Measurements from ENCODE around the gene MORC1.
"Not testable (repeated sequence)": the region's sequence is repeated elsewhere in the genome, so short reads cannot be mapped to it uniquely, and the experiment has no call there.

Gene MORC1, protein sequence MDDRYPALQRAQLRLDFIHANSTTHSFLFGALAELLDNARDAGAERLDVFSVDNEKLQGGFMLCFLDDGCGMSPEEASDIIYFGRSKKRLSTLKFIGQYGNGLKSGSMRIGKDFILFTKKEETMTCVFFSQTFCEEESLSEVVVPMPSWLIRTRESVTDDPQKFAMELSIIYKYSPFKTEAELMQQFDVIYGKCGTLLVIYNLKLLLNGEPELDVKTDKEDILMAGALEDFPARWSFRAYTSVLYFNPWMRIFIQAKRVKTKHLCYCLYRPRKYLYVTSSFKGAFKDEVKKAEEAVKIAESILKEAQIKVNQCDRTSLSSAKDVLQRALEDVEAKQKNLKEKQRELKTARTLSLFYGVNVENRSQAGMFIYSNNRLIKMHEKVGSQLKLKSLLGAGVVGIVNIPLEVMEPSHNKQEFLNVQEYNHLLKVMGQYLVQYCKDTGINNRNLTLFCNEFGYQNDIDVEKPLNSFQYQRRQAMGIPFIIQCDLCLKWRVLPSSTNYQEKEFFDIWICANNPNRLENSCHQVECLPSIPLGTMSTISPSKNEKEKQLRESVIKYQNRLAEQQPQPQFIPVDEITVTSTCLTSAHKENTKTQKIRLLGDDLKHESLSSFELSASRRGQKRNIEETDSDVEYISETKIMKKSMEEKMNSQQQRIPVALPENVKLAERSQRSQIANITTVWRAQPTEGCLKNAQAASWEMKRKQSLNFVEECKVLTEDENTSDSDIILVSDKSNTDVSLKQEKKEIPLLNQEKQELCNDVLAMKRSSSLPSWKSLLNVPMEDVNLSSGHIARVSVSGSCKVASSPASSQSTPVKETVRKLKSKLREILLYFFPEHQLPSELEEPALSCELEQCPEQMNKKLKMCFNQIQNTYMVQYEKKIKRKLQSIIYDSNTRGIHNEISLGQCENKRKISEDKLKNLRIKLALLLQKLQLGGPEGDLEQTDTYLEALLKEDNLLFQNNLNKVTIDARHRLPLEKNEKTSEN
- total RNA-seq, result 0 to 0.09 (median 0) reads per million in 4 experiments

DNA sequence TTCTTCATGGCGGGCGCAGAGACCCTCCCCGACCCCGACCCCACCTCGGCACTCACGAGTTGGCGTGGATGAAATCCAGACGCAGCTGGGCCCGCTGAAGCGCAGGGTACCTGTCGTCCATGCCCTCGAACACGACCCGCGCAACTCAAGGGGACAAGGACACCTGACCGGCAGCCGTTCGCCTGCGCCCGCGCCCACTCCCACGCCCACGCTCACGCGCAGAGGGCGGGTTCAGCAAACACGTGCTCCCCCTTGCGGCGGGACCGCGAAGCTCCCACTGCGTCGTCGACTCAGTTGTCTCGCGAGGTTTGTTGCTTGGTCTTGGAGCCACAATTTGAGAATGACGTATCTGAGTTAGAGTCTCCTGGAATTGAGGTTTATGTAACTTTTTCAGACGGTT is at the start of gene MORC1:
TSS of gene MORC1 (minus strand) at position 196 of the 400 bp plus-strand sequence. CDS start at position 121, 75 bp downstream.
- no peak for DNase-seq

DNA sequence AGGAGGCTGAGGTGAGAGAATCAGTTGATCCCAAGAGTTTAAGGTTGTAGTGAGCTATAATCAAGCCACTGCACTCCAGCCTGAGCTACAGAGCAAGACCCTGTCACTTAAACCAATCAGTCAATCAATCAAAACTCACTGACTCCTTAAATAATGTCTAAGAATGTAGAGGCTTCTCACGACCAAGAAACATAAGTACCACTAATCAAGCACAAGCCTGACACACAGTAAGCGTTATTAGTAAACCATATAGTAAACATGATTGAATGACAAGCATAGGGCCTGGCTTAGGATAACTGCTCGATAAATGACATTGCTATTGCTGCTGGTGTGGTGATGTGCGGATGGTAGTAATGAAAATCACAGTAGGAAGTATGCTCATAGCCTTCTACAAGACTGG is 48.0 kb upstream of the MORC1 start:
- DNase-seq, result no peak

- DNase-seq, result no peak
Observed at GRCh38 chr3:109161487-109162123, 43.7 kb upstream of the MORC1 start.

DNA sequence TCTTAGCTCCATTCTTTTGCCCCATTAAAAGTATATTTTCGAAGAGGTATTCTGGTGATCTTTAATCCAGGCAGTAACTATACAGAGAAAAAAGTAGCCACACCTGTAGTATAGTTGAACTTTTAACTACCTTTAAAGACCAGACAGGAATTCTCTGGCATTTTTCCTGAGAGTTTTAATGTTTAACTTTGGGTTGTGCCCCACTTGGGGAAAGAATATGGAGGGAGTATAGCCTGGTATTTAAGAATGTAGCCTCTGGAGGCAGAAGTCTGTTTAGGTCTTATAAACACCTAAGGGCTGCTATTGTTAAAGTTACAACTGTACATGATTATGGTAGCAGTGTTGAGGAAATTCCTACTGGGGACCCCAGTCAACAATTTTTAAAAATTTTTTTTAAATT is 37.9 kb upstream of the MORC1 start:
- no peak for DNase-seq

DNA sequence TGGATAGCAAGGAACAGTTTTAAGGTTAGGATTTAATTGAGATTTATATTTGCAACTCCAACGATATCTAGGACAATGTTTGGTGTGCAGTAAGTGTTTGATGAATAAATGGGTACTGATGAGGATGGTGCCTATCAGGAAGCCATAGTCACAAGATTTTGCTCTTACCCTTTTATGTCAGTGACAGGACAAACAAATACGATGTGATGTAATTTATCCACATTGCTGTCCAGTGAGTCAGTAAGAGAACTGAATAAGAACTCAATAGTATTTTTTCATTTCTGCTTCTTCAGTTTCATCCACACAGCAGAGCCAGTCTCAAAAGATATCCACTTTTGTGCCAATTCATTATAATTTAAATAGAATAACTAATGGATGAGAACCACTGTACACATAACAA is 37.0 kb upstream of the MORC1 start:
- no peak for DNase-seq

DNA sequence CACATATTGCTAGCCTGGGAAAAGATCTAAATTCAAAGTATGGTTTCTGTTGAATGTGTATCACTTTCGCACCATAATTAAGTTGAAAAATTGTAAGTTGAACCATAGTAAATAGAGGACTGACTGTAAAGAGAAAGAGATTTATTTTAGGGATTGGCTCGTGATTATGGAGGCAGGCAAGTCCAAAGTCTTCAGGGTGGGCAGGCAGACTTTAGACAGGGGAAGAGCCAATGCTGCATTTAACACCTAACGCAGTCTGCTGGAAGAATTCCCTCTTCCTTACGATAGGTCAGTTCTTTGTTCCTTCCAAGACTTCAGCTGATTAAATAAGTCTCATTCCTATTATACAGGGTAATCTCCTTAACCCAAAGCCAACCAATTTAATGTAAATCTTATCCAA is 34.4 kb upstream of the MORC1 start:
- DNase-seq, result no peak

DNA sequence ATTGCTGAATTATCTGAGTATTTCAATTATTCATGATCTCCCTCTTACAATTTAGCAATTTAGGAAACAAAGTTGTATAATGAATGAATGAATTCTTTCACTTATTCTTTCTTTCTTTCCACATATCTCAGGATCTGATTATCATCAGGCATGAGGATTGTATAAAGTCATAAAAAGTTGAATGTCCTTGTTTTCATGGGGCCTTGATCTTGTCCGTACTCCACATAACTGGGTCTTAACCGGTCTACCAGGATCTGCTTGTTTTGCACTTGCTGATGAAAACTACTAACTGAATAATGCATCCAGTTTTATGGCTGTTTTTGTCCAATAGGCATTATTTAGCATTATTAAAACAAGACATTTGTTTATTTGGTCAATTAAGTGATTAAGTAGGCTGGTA is 31.1 kb upstream of the MORC1 start:
- DNase-seq, result no peak

DNA sequence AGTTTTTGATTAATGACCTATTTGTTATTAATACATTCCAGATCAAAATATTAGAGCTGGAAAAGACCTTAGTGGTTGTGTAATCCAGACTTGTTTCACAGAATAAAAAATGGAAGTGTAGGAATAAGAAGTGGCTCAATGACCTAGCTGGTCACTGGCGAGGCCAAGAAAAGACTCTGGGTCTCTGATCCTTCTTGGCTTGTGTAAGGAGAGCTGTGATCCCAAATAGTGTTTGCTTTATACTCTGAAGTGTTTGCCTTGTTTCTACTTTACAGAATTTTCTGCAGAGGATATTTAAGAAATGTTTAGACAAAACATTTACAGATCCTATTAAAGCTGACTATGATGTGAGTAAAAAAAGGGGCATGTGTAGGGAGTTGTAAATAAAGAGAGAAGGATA is 25.7 kb upstream of the MORC1 start:
- no peak for DNase-seq

GRCh38 chr3:109140318-109140717 is 22.4 kb upstream of the MORC1 start:
- DNase-seq, result no peak

GRCh38 chr3:109137761-109138160 is 19.8 kb upstream of the MORC1 start:
- DNase-seq, result no peak

GRCh38 chr3:109136523-109136922 is 18.6 kb upstream of the MORC1 start, which contains the start of gene C3orf85:
Gene C3orf85, plus strand, starts transcription at chr3:109136719. Its CDS starts 129 bp downstream, at chr3:109136848.
- DNase-seq, result no peak

GRCh38 chr3:109133474-109133816 is 15.5 kb upstream of the MORC1 start:
- not testable (repeated sequence) for DNase-seq

- no peak for DNase-seq
Observed at GRCh38 chr3:109132801-109133473, 15.0 kb upstream of the MORC1 start.

- DNase-seq, result no peak
Observed at GRCh38 chr3:109131276-109131675, 13.3 kb upstream of the MORC1 start.

GRCh38 chr3:109127553-109127952 is 9.6 kb upstream of the MORC1 start:
- DNase-seq, result no peak

GRCh38 chr3:109125902-109126301 is 8.0 kb upstream of the MORC1 start:
- no peak for DNase-seq

DNA sequence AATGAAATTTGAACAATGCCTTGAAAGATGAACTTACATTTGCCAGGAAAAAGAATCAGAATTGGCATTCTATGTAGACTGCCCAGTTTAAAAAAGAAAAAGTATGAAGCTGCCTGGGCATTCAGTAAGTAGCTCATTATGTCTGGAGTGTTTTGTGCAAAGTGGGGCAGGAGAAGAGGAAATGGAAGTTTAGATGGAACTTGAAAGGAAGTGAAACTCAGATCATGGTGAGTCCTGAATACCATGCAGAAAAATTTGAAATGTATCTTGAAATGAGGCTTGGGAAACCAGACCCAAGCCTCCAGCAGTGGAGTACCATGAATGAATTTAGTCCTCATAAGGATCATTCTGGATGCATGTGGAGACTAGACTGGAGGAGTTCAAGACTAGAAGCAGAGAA is 4.8 kb upstream of the MORC1 start:
- no peak for DNase-seq

- no peak for DNase-seq
Observed at GRCh38 chr3:109118584-109118983, 650 bp upstream of the MORC1 start.

- DNase-seq, result no peak
Observed at GRCh38 chr3:109116031-109116430, 1.9 kb downstream of the MORC1 start.

GRCh38 chr3:109115451-109115850 is 2.5 kb downstream of the MORC1 start:
- no peak for DNase-seq

- DNase-seq, result no peak
Observed at GRCh38 chr3:109114746-109115145, 3.2 kb downstream of the MORC1 start.

- DNase-seq, result no peak
Observed at GRCh38 chr3:109112946-109113760, 4.8 kb downstream of the MORC1 start.
